Lower leg skin (tissue), 4 donors: ENCODE results near the gene FLT1. TPM values are rescaled to one million over a fixed set of nuclear protein-coding genes. Genes with fewer than 3 reads are reported as not detected.

Experiments
- DNase-seq, 2 donors: peaks; one replicate each; pipeline ENCODE4 v3.0.0-alpha.2; 2019; ENCODE audit warnings: low spot score in 2 of 2
- H3K4me3 ChIP-seq: fragments of 200-600 bp; sonication (generic); 2 replicates; pipeline ENCODE4 v1.5.1; 2017; ENCODE audit warnings: mild to moderate bottlenecking, low read depth; ENCODE audit not compliant: poor library complexity, severe bottlenecking
- POLR2A ChIP-seq, 2 donors: fragments of 450-650 bp; IDR thresholded peaks; one replicate each; pipeline ENCODE4 v1.6.1; 2016 to 2017; ENCODE audit warnings: antibody characterized with exemption in 2 of 2, mild to moderate bottlenecking in 1 of 2, moderate library complexity in 1 of 2
- WGBS, 2 donors: methylation state at CpG; one replicate each; pipeline ENCODE4 v1.1.5; 2018; 5-methylcytosine and 5-hydroxymethylcytosine counted together
- intact Hi-C: fragments of 100-400 bp; cut with DNase I; formaldehyde crosslinking; loops from one replicate; pipeline ENCODE4 v1.15.0; 2023; ENCODE audit warnings: low total_unique reads
- total RNA-seq, 4 donors: library from RNA; depleted of rRNA; stranded (reverse); fragments of >200 nt; gene quantifications; one replicate each; pipeline ENCODE4 v1.1.0, GENCODE V29; 2016
- TF ChIP-seq, protein P1 (sequence below), 3 donors: fragments of 450-650 bp; IDR thresholded peaks; one replicate each; pipeline ENCODE4 v1.5.1; 2016; ENCODE audit warnings: antibody characterized with exemption in 3 of 3, mild to moderate bottlenecking in 3 of 3, moderate library complexity in 2 of 3

The FLT1 gene
- total RNA-seq, 4 donors from 2014 or later = 5.3 to 16.3 (median 9.7) TPM

DNA sequence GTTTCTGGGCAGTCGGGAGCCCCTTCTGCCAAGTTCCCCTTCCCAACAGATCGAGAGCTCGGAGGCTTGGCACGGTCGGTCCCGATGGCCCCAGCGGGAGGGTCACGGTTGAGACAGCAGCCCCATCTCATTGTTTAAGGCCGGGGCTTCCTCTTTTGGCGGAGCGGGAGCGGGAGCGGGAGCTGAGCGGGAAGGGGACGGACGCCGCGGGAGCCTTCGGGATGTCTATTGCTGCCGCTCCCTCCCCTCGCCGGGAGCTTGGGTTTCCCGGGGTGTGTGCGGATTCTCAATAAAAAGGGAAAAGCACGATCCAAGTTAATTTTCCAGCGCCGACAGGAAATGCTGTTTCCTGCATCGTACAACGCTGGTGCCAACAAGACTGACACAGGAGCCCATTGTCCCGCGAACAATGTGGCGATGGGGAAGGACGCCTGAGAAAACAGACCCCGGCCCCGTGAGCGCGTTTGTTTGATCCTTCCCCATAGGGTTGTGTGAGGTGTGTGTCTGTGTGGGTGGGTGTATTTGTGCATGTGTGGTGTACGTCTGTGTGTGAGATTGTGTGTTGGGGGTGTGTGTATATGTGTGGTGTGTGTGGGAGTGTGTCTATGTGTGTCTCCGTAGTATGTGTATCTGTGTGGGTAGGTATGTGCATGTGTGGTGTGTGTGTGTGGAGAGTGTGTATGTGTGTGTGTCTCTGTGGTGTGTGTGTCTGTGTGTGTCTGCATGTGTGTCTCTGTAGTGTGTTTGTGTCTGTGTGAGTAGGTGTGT is 36.3 kb upstream of the FLT1 start:
- TF ChIP-seq, protein P1, sequence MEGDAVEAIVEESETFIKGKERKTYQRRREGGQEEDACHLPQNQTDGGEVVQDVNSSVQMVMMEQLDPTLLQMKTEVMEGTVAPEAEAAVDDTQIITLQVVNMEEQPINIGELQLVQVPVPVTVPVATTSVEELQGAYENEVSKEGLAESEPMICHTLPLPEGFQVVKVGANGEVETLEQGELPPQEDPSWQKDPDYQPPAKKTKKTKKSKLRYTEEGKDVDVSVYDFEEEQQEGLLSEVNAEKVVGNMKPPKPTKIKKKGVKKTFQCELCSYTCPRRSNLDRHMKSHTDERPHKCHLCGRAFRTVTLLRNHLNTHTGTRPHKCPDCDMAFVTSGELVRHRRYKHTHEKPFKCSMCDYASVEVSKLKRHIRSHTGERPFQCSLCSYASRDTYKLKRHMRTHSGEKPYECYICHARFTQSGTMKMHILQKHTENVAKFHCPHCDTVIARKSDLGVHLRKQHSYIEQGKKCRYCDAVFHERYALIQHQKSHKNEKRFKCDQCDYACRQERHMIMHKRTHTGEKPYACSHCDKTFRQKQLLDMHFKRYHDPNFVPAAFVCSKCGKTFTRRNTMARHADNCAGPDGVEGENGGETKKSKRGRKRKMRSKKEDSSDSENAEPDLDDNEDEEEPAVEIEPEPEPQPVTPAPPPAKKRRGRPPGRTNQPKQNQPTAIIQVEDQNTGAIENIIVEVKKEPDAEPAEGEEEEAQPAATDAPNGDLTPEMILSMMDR (IDR thresholded peaks at IDR 0.05) = no peak
- TF ChIP-seq POLR2A (IDR thresholded peaks at IDR 0.05) = no peak
- peak in 1 of 2 donors; percentile 87 for DNase-seq
- intact Hi-C loops = no loop called here
- 1 to 2% methylated on average over 35 to 38 of the region's 39 CpGs for WGBS, 2 donors
- H3K4me3 ChIP-seq = no peak overlapping the region

DNA sequence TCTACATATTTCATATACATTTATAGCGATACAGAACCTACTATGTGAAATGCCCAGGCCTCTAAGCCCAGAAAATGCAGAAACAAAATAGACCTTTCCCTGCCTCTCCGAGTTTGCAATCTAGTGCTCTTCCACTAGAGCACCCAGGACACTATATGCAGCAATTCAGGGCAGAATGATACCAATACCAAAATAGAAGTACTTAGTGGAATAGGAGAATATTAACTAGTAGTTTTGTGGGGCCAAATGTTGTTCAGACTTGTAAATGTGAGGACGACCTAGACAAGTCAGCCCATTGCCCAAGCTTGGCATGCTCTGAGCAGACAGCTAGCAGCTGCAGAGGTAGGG is 35.8 kb upstream of the FLT1 start:
- intact Hi-C loops = no loop called here
- no peak overlapping the region for H3K4me3 ChIP-seq
- 31 to 34% methylated on average over 3 of the region's 3 CpGs for WGBS, 2 donors
- no peak for TF ChIP-seq POLR2A (IDR thresholded peaks at IDR 0.05)
- TF ChIP-seq, protein P1 (IDR thresholded peaks at IDR 0.05) = no peak
- DNase-seq = no peak

DNA sequence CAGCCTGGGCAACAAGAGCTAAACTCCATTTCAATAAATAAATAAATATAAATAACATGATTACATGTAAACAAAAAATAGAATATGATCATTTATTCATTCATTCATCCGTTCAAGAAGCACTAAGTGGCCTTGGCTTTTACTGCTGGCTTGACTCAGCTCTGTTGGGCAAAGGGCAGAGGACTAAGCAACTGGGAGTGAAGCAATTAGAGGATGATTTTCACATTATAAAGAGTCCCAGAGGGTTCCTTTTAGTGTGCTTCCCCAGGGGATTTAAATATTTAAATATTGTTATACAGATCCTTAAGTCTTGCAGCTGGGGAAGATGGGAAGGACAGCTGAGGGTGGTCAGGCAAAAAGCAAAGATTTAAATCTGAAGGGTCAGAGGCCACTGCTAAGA is 34.9 kb upstream of the FLT1 start:
- H3K4me3 ChIP-seq = no peak overlapping the region
- DNase-seq = no peak
- WGBS, 2 donors = 63 to 72% methylated on average over 1 of the region's 1 CpG
- intact Hi-C loops = no loop called here
- no peak for TF ChIP-seq POLR2A (IDR thresholded peaks at IDR 0.05)
- TF ChIP-seq, protein P1 (IDR thresholded peaks at IDR 0.05) = no peak

DNA sequence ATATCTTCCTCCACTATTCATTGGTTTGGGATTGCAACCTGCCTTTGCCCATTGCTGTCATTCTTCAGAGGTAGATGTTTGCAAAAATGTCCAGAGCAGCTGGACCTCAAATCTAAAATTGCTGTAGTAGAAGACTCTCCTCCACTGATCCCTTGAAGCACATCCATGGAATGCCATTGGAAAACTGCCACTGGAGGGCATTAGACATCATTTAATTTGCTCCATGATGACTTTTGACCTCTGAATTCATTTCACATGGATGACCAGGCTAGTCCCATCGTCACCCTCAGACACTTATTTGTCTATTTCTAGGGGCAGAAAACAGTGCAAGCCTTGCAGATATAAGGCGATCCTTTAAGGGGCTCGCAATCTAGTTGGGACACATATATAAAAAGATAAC is 33.9 kb upstream of the FLT1 start:
- H3K4me3 ChIP-seq = no peak overlapping the region
- DNase-seq = no peak
- WGBS, 2 donors = 87 to 90% methylated on average over 3 of the region's 3 CpGs
- intact Hi-C loops = no loop called here
- no peak for TF ChIP-seq POLR2A (IDR thresholded peaks at IDR 0.05)
- TF ChIP-seq, protein P1 (IDR thresholded peaks at IDR 0.05) = no peak

DNA sequence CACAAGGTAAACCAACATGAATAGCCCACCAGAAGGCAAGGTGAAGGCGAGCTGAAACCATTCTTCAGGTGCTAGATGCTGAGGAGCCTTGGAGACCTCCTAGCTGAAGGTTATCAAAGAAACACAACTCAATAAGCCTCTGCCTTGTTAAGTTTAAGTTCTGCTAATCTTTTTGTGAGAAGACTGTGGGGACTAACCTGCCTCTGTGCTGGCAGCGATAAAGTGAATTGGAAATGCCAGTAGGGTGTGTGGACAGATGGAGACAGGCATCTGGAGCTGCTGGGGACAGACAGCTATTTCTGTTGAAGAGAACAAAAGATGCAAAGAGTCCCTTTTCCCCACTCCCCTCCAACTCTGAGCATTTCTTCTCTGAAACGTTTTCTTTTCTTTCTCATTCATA is 33.5 kb upstream of the FLT1 start:
- H3K4me3 ChIP-seq = no peak overlapping the region
- no peak for TF ChIP-seq POLR2A (IDR thresholded peaks at IDR 0.05)
- TF ChIP-seq, protein P1 (IDR thresholded peaks at IDR 0.05) = no peak
- WGBS, 2 donors = 63 to 68% methylated on average over 3 of the region's 3 CpGs
- no peak for DNase-seq
- intact Hi-C loops = no loop called here

DNA sequence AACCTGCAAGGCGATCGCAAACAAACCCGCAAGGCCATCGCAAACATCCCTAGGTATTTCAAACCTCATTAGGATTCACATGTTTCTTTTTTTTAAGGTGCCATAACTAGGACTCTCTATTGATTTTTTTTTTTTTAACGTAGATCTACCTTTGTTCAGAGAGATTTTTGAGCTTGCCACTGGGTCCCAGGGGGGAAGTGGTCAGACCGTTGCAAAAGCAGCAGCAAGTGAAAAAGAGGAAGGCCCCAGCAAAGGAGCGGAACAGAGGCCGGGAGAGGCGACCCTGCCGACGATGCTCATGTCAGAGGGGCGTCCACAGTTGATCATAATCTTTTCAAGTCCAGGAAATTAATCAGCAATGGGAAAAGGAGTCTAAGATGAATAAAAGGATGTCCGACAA is 32.7 kb upstream of the FLT1 start:
- DNase-seq = no peak
- intact Hi-C loops = no loop called here
- TF ChIP-seq, protein P1 (IDR thresholded peaks at IDR 0.05) = no peak
- no peak for TF ChIP-seq POLR2A (IDR thresholded peaks at IDR 0.05)
- no peak overlapping the region for H3K4me3 ChIP-seq
- 65 to 82% methylated on average over 13 of the region's 13 CpGs for WGBS, 2 donors
